ENCODE measurements around the gene CSMD2. TPM values are rescaled to one million over a fixed set of nuclear protein-coding genes. Genes with fewer than 3 reads are reported as not detected.

The CSMD2 gene
- polyA plus RNA-seq, 4 donors, result under 0.01 to 0.54 (median 0.09) TPM

DNA sequence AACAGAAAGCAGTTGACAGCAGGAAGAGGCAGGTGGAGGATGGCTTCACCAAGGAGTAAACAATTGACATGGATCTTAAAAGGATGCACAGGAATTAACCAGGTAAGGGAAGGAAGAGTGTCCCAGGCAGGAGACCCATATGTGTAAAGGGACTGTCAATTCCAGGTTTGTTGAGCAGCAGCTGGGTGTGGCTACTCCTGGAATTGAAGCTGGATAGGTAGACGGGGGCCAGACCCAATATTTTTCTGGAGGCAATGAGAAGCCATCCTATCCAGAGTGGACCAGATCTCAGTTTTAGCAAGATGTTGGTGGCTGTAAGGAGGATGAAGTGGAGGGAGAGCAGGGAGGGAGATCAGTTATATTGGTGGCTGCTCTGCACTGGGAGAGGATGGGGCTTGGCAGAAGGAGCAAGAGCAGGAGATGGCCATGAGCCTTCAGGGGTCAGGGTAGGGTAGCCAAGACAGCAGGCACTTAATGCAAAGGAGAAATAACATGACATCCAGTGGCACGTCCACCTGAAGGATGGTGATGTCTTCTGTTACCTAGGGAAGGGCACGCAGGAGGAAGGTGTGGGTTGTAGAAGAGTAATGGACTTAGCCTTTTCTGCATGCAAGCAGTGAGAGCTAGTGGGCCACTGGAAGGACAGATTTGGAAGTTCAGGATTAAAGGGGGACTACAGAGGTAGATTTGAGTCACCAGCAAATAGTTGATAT is 447.9 kb downstream of the CSMD2 start:
- FAIRE-seq (no peak), DNase-seq (no peak)
- Histone ChIP-seq H3K9me3 (ENCODE audit: control insufficient read depth in 2 of 2, insufficient read depth in 1 of 2, low read depth in 1 of 2, low read length in 1 of 2) (no peaks in the 10 kb centered on the region), H3K36me3 (ENCODE audit: control insufficient read depth in 3 of 3, insufficient read depth in 2 of 3, low read depth in 1 of 3, low read length in 3 of 3) (no peaks in the 10 kb centered on the region), H3K4me1 (ENCODE audit: control insufficient read depth in 3 of 3, insufficient read depth in 2 of 3, low read depth in 1 of 3, low read length in 2 of 3) (no peaks in the 10 kb centered on the region), H3K27ac (ENCODE audit: low read depth in 1 of 3, low read length in 2 of 3) (no peak overlapping the region), H3K27me3 (ENCODE audit: control insufficient read depth in 3 of 3, insufficient read depth in 3 of 3, low read length in 3 of 3) (peaks cover 0 to 6% (median 0%) of the 10 kb centered on the region in 3 donors), H3K4me3 (ENCODE audit: low read depth in 1 of 3, low read length in 3 of 3) (no peak overlapping the region)
- 68 to 78% (median 72%) methylated on average over 3 of the region's 3 CpGs for WGBS, 3 donors

DNA sequence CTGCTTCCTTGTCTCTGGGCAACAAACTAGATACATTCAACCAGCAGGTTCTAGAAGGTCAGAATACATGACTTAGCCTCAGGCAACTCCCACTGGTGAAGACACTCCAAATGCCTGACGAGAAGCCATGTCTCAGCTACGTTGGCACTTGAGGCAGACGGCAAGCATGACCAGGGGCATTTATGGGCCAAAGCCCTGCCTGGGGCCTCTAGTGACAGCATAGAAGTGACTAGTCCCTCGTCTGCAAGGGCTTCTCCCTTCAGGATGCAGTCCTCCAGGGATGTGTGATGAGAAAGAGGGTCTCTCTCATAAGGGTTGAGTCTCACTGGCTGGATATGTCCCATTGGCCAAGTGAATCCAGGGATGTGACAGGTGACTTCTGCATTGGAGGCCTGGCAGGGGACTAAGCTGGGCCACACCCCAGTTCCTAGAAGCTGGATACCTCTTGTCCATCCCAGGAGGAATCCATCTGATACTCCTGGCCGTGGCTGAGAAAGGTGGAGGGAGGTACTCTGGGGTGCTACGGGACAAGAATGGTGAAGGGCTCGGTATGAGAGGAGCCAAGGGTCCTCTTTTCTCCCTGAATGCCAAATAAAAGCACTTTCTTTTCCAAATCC is 449.7 kb downstream of the CSMD2 start:
- no peak for DNase-seq
- no peak for FAIRE-seq

GRCh38 chr1:33714421-33714820 is 450.6 kb downstream of the CSMD2 start:
- 84 to 92% (median 88%) methylated on average over 18 of the region's 18 CpGs for WGBS, 3 donors
- FAIRE-seq, result no peak
- no peak for DNase-seq
- Histone ChIP-seq H3K27me3 (ENCODE audit: control insufficient read depth in 3 of 3, insufficient read depth in 3 of 3, low read length in 3 of 3) (peaks cover 0 to 5% (median 0%) of the 10 kb centered on the region in 3 donors), H3K4me1 (ENCODE audit: control insufficient read depth in 3 of 3, insufficient read depth in 2 of 3, low read depth in 1 of 3, low read length in 2 of 3) (no peaks in the 10 kb centered on the region), H3K36me3 (ENCODE audit: control insufficient read depth in 3 of 3, insufficient read depth in 2 of 3, low read depth in 1 of 3, low read length in 3 of 3) (no peaks in the 10 kb centered on the region), H3K27ac (ENCODE audit: low read depth in 1 of 3, low read length in 2 of 3) (no peak overlapping the region), H3K9me3 (ENCODE audit: control insufficient read depth in 2 of 2, insufficient read depth in 1 of 2, low read depth in 1 of 2, low read length in 1 of 2) (no peaks in the 10 kb centered on the region), H3K4me3 (ENCODE audit: low read depth in 1 of 3, low read length in 3 of 3) (no peak overlapping the region)

More for the DNA sequence above, 449.7 kb downstream of the CSMD2 start:
- Histone ChIP-seq H3K9me3 (ENCODE audit: control insufficient read depth in 2 of 2, insufficient read depth in 1 of 2, low read depth in 1 of 2, low read length in 1 of 2) (no peaks in the 10 kb centered on the region), H3K27me3 (ENCODE audit: control insufficient read depth in 3 of 3, insufficient read depth in 3 of 3, low read length in 3 of 3) (peaks cover 0 to 6% (median 0%) of the 10 kb centered on the region in 3 donors), H3K4me3 (ENCODE audit: low read depth in 1 of 3, low read length in 3 of 3) (no peak overlapping the region), H3K4me1 (ENCODE audit: control insufficient read depth in 3 of 3, insufficient read depth in 2 of 3, low read depth in 1 of 3, low read length in 2 of 3) (no peaks in the 10 kb centered on the region), H3K27ac (ENCODE audit: low read depth in 1 of 3, low read length in 2 of 3) (no peak overlapping the region), H3K36me3 (ENCODE audit: control insufficient read depth in 3 of 3, insufficient read depth in 2 of 3, low read depth in 1 of 3, low read length in 3 of 3) (no peaks in the 10 kb centered on the region)
- WGBS, 3 donors, result 68 to 82% (median 74%) methylated on average over 7 of the region's 7 CpGs

DNA sequence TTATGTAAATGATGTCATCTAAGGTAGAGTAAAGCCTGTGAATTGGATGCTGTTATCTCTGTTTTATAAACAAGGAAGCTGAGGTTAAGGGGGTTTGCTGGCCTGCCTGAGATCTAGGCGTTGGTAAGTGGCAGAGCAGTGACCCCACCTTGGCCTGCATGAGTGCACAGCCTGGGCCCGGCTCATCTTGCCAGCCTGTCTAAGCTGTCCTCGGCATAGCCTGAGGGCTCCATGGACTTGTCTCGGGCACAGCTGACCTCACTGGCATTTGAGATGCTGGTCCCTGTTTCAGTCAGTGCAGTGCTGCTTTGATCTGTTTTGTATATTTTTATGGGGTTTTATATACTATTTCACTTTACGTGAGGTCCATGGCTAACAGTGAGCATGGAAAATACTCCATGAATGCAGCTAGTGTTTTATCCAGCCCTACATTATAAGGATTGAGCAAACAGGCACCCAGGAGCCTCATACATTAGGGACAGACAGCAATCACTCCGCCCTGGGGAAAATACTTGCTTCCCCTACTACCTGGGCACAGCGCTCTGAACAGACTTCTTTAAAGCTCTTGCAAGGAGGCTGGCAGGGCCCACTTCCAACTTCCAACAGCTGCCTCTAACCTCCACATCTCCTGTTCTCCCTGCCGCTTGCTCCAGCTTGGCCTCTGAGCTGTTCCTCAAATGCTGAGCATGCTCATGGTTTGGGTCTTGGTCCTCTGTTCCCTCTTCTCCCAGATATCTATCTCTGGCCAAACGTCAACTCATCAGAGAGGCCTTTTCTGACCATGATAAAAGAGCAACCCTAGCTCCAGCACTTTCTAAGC is 451.8 kb downstream of the CSMD2 start:
- Histone ChIP-seq H3K27ac (ENCODE audit: low read depth in 1 of 3, low read length in 2 of 3) (no peak overlapping the region), H3K27me3 (ENCODE audit: control insufficient read depth in 3 of 3, insufficient read depth in 3 of 3, low read length in 3 of 3) (peaks cover 0 to 5% (median 0%) of the 10 kb centered on the region in 3 donors), H3K4me3 (ENCODE audit: low read depth in 1 of 3, low read length in 3 of 3) (no peak overlapping the region), H3K4me1 (ENCODE audit: control insufficient read depth in 3 of 3, insufficient read depth in 2 of 3, low read depth in 1 of 3, low read length in 2 of 3) (no peaks in the 10 kb centered on the region), H3K9me3 (ENCODE audit: control insufficient read depth in 2 of 2, insufficient read depth in 1 of 2, low read depth in 1 of 2, low read length in 1 of 2) (no peaks in the 10 kb centered on the region), H3K36me3 (ENCODE audit: control insufficient read depth in 3 of 3, insufficient read depth in 2 of 3, low read depth in 1 of 3, low read length in 3 of 3) (no peaks in the 10 kb centered on the region)
- FAIRE-seq (no peak), DNase-seq (no peak)
- 68 to 76% (median 73%) methylated on average over 9 of the region's 9 CpGs for WGBS, 3 donors

GRCh38 chr1:33712186-33712585 is 452.8 kb downstream of the CSMD2 start:
- no peak for FAIRE-seq

GRCh38 chr1:33711511-33711910 is 453.5 kb downstream of the CSMD2 start:
- peaks cover 0 to 7% (median 0%) of the 10 kb centered on the region in 3 donors for H3K27me3 ChIP-seq (ENCODE audit: control insufficient read depth in 3 of 3, insufficient read depth in 3 of 3, low read length in 3 of 3)
- 36 to 57% (median 44%) methylated on average over 6 of the region's 6 CpGs for WGBS, 3 donors
- no peak overlapping the region for H3K27ac ChIP-seq (ENCODE audit: low read depth in 1 of 3, low read length in 2 of 3)
- H3K4me1 ChIP-seq (ENCODE audit: control insufficient read depth in 3 of 3, insufficient read depth in 2 of 3, low read depth in 1 of 3, low read length in 2 of 3), result no peaks in the 10 kb centered on the region
- H3K4me3 ChIP-seq (ENCODE audit: low read depth in 1 of 3, low read length in 3 of 3), result no peak overlapping the region
- FAIRE-seq (no peak), DNase-seq (no peak)
- no peaks in the 10 kb centered on the region for H3K9me3 ChIP-seq (ENCODE audit: control insufficient read depth in 2 of 2, insufficient read depth in 1 of 2, low read depth in 1 of 2, low read length in 1 of 2)
- H3K36me3 ChIP-seq (ENCODE audit: control insufficient read depth in 3 of 3, insufficient read depth in 2 of 3, low read depth in 1 of 3, low read length in 3 of 3), result no peaks in the 10 kb centered on the region

More at GRCh38 chr1:33712186-33712585, 452.8 kb downstream of the CSMD2 start:
- Histone ChIP-seq H3K9me3 (ENCODE audit: control insufficient read depth in 2 of 2, insufficient read depth in 1 of 2, low read depth in 1 of 2, low read length in 1 of 2) (no peaks in the 10 kb centered on the region), H3K4me3 (ENCODE audit: low read depth in 1 of 3, low read length in 3 of 3) (no peak overlapping the region), H3K27me3 (ENCODE audit: control insufficient read depth in 3 of 3, insufficient read depth in 3 of 3, low read length in 3 of 3) (peaks cover 0 to 5% (median 0%) of the 10 kb centered on the region in 3 donors), H3K27ac (ENCODE audit: low read depth in 1 of 3, low read length in 2 of 3) (no peak overlapping the region), H3K36me3 (ENCODE audit: control insufficient read depth in 3 of 3, insufficient read depth in 2 of 3, low read depth in 1 of 3, low read length in 3 of 3) (no peaks in the 10 kb centered on the region), H3K4me1 (ENCODE audit: control insufficient read depth in 3 of 3, insufficient read depth in 2 of 3, low read depth in 1 of 3, low read length in 2 of 3) (no peaks in the 10 kb centered on the region)
- DNase-seq, result no peak
- WGBS, 3 donors, result 39 to 69% (median 47%) methylated on average over 6 of the region's 6 CpGs

DNA sequence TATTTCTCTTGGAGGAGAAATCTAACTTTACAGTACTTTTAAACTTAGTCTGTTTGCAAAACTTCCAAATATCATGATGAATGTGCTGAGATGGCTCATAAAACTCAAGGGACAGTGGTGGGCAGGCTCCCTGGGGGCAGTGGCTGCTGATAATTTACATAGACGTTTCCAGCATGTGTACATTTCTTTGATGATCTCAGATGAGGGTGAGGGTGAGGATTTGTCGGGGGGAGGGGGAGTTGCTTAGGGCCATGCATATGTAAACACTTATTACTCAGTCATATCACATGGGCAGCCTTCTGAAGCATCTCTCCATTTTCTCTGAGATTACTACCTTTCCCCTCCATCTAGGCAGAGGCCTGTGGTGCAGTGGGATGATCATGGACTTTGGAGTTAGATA is 454.1 kb downstream of the CSMD2 start:
- H3K9me3 ChIP-seq (ENCODE audit: control insufficient read depth in 2 of 2, insufficient read depth in 1 of 2, low read depth in 1 of 2, low read length in 1 of 2), result no peaks in the 10 kb centered on the region
- no peak overlapping the region for H3K27ac ChIP-seq (ENCODE audit: low read depth in 1 of 3, low read length in 2 of 3)
- H3K27me3 ChIP-seq (ENCODE audit: control insufficient read depth in 3 of 3, insufficient read depth in 3 of 3, low read length in 3 of 3), result peaks cover 0 to 5% (median 0%) of the 10 kb centered on the region in 3 donors
- no peak overlapping the region for H3K4me3 ChIP-seq (ENCODE audit: low read depth in 1 of 3, low read length in 3 of 3)
- no peak for DNase-seq
- no peak for FAIRE-seq
- no peaks in the 10 kb centered on the region for H3K36me3 ChIP-seq (ENCODE audit: control insufficient read depth in 3 of 3, insufficient read depth in 2 of 3, low read depth in 1 of 3, low read length in 3 of 3)
- 14 to 39% (median 22%) methylated on average over 2 of the region's 2 CpGs for WGBS, 3 donors
- H3K4me1 ChIP-seq (ENCODE audit: control insufficient read depth in 3 of 3, insufficient read depth in 2 of 3, low read depth in 1 of 3, low read length in 2 of 3), result no peaks in the 10 kb centered on the region
